ENCODE data around the gene OSBPL2. TPM values are rescaled to one million over a fixed set of nuclear protein-coding genes. Genes with fewer than 3 reads are reported as not detected.

The OSBPL2 gene
- total RNA-seq, 1 experiment from 2014 or later: 36.9 TPM

DNA sequence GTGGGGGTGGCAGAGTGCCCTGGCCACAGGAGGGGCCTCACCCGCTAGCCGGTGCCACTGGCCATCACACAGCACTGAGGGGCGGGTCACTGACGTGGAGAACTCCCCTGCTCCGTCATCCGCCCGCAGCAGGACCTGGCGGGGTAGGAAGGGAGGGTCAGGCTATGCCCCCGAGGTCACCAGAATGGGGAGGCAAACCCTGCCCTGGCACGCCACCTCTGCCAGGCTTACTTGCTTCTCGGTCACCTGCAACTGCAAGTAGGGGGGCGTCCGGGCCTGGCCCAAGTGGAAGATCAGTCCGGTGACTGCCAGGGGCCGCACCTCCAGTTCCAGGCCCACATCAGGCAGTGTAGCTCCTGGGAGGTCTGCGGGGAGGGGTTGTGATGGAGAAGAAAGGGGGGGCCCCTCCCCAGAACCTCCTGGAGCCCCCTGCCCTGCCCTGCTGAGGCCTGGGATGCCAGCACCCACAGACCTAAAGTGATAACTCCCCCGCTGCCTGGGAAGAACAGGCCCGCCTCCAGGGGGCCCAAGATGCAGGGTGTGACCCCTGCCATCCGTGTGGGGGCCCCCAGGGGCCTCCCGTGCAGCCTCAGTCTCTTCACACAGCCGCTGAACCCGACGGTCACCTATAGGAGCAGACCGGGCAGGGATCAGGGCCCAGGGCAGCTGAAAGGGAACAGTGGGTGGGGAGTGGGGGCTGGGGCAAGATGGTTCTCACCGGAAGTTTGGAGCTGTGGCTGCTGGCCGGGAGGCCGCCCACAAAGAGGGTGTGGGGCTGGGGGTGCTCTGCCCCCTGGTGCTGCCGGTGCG, 71.8 kb downstream of the OSBPL2 start:
- Histone ChIP-seq H3K4me1 (ENCODE audit: control insufficient read depth in 1 of 2, insufficient read depth in 2 of 2, low read length in 2 of 2) (peaks cover under 1 to 11% of the 10 kb centered on the region in 2 experiments; a peak in 3 of 4 replicates), H3K27me3 (ENCODE audit: insufficient read depth, low read length) (no peaks in the 10 kb centered on the region), H3K9ac (ENCODE audit: low read length) (no peak overlapping the region), H2AFZ (ENCODE audit: low read depth, low read length, poor library complexity, severe bottlenecking) (no peak overlapping the region), H3K36me3 (ENCODE audit: control insufficient read depth in 1 of 2, insufficient read depth in 2 of 2, low read length in 2 of 2) (peaks cover 21 to 42% of the 10 kb centered on the region in 2 experiments), H3K27ac (ENCODE audit: low read depth, low read length) (no peak overlapping the region), H3K4me3 (replicated peaks in 1 of 2; ENCODE audit: low read depth in 1 of 2, low read length in 2 of 2) (no peak overlapping the region), H4K20me1 (ENCODE audit: insufficient read depth) (peaks cover 4% of the 10 kb centered on the region; the same call in 1 of the 2 replicates), H3K9me3 (ENCODE audit: control insufficient read depth in 1 of 2, insufficient read depth in 1 of 2, low read depth in 1 of 2, low read length in 2 of 2) (no peaks in the 10 kb centered on the region), H3K79me2 (ENCODE audit: insufficient read depth, low read length) (peaks cover 25% of the 10 kb centered on the region), H3K9me2 (ENCODE audit: insufficient read depth) (no peaks in the 10 kb centered on the region), H3K4me2 (ENCODE audit: low read length) (no peak overlapping the region)
- intact Hi-C loops (cut with micrococcal nuclease): loop anchor here (10.0 kb wide), 1 partner anchor 495 kb away; the partner anchor contains the start of gene OGFR
- RAD21 ChIA-PET (ENCODE audit: low non-redundant PET in 1 of 2, low total read pairs in 2 of 2, uncharacterized antibody in 2 of 2, unreplicated experiment in 2 of 2): no interaction called here
- DNase-seq (ENCODE audit: low read depth, low spot score) (no peak), ATAC-seq (no peak)
- POLR2A ChIA-PET: no interaction called here
- TF ChIP-seq ZFX (IDR thresholded peaks at IDR 0.05) (no peak), SP1 (IDR thresholded peaks at IDR 0.05; ENCODE audit: low read depth) (no peak), RAD21 (IDR thresholded peaks at IDR 0.05; ENCODE audit: low read depth) (no peak), EZH2phosphoT487 (IDR thresholded peaks at IDR 0.05; ENCODE audit: borderline replicate concordance) (no peak), YY1 (IDR thresholded peaks at IDR 0.05; ENCODE audit: extremely low read depth, insufficient replicate concordance, low read depth, low read length) (no peak), SRF (IDR thresholded peaks at IDR 0.05; ENCODE audit: low read depth) (no peak), JUND (IDR thresholded peaks at IDR 0.05) (no peak), POLR2A (IDR thresholded peaks at IDR 0.05; ENCODE audit: borderline replicate concordance, extremely low read depth, insufficient read depth, insufficient read length) (no peak), FOSL1 (IDR thresholded peaks at IDR 0.05; ENCODE audit: low read depth) (no peak)
- TF ChIP-seq, protein P1, sequence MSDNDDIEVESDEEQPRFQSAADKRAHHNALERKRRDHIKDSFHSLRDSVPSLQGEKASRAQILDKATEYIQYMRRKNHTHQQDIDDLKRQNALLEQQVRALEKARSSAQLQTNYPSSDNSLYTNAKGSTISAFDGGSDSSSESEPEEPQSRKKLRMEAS (IDR thresholded peaks at IDR 0.05): no peak
- TF ChIP-seq, protein P2, sequence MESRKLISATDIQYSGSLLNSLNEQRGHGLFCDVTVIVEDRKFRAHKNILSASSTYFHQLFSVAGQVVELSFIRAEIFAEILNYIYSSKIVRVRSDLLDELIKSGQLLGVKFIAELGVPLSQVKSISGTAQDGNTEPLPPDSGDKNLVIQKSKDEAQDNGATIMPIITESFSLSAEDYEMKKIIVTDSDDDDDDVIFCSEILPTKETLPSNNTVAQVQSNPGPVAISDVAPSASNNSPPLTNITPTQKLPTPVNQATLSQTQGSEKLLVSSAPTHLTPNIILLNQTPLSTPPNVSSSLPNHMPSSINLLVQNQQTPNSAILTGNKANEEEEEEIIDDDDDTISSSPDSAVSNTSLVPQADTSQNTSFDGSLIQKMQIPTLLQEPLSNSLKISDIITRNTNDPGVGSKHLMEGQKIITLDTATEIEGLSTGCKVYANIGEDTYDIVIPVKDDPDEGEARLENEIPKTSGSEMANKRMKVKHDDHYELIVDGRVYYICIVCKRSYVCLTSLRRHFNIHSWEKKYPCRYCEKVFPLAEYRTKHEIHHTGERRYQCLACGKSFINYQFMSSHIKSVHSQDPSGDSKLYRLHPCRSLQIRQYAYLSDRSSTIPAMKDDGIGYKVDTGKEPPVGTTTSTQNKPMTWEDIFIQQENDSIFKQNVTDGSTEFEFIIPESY (IDR thresholded peaks at IDR 0.05; ENCODE audit: extremely low read depth, insufficient replicate concordance, low read length): no peak
- TF ChIP-seq, protein P3, sequence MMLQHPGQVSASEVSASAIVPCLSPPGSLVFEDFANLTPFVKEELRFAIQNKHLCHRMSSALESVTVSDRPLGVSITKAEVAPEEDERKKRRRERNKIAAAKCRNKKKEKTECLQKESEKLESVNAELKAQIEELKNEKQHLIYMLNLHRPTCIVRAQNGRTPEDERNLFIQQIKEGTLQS (IDR thresholded peaks at IDR 0.05): no peak
- CTCF ChIA-PET: no interaction called here
- no TSS peak for BruUV-seq (replicated peaks)

Data from HCT116 (cell line).